Panc1 (cell line): ENCODE results near the gene ALKBH2. TPM values are rescaled to one million over a fixed set of nuclear protein-coding genes. Genes with fewer than 3 reads are reported as not detected.

Source experiments
- ATAC-seq: fragments of 200-7000 bp; cut with Tn5 transposase; 2 replicates; pipeline ENCODE4 v1.9.1; 2020; ENCODE audit warnings: mild to moderate bottlenecking, moderate library complexity
- BruUV-seq: library from RNA; stranded (reverse); fragments of 400-500 nt; replicated peaks from 2 replicates; lab custom pipeline; 2021; lab: Mats Ljungman, UMichigan
- CTCF ChIA-PET: fragments of 300-600 bp; sonication (Branson Sonifier 250); formaldehyde crosslinking; loops from one replicate; lab custom pipeline; 2022; ENCODE audit warnings: antibody characterized with exemption; lab: Charles Lee
- POLR2A ChIA-PET: fragments of 300-600 bp; sonication (Branson Sonifier 250); formaldehyde crosslinking; loops from one replicate; lab custom pipeline; 2022; ENCODE audit warnings: antibody characterized with exemption; lab: Charles Lee
- DNase-seq: peaks from one replicate; pipeline ENCODE4 v3.0.0-alpha.2; 2010; ENCODE audit warnings: low read depth, low spot score
- H3K27ac ChIP-seq: 2 replicates; pipeline ENCODE4 v1.5.1; 2011; ENCODE audit warnings: mild to moderate bottlenecking, low read length, inconsistent platforms
- H3K27me3 ChIP-seq: fragments of 200-500 bp; sonication (Bioruptor generic); 2 replicates; pipeline ENCODE4 v1.6.0; 2014; ENCODE audit warnings: low read length, inconsistent platforms; ENCODE audit not compliant: control insufficient read depth, insufficient read depth
- H3K36me3 ChIP-seq: fragments of 200-500 bp; sonication (Bioruptor generic); 2 replicates; pipeline ENCODE4 v1.5.1; 2014; ENCODE audit warnings: inconsistent platforms, mild to moderate bottlenecking, low read length, moderate library complexity; ENCODE audit not compliant: control insufficient read depth, insufficient read depth
- H3K4me1 ChIP-seq: 2 replicates; pipeline ENCODE4 v1.5.1; 2011; ENCODE audit warnings: inconsistent platforms, mild to moderate bottlenecking, low read length, moderate library complexity; ENCODE audit not compliant: control insufficient read depth, insufficient read depth
- H3K4me3 ChIP-seq, 2 experiments: 2 replicates each; pipeline ENCODE4 v1.5.1; 2011 to 2012; ENCODE audit warnings: low read depth in 2 of 2, low read length in 2 of 2, mild to moderate bottlenecking in 2 of 2, inconsistent platforms in 1 of 2, moderate library complexity in 1 of 2
- H3K9me3 ChIP-seq: fragments of 200-500 bp; sonication (Bioruptor generic); 2 replicates; pipeline ENCODE4 v1.5.1; 2014; ENCODE audit warnings: low read depth, mild to moderate bottlenecking, inconsistent platforms, low read length, moderate library complexity; ENCODE audit not compliant: control insufficient read depth, insufficient read depth
- CTCF ChIP-seq: fragments of 450-650 bp; IDR thresholded peaks from 2 replicates; pipeline ENCODE4 v1.5.1; 2017; ENCODE audit warnings: mild to moderate bottlenecking
- POLR2AphosphoS5 ChIP-seq: IDR thresholded peaks from 2 replicates; pipeline ENCODE4 v1.6.1; 2012; ENCODE audit warnings: mild to moderate bottlenecking, low read depth, low read length, moderate library complexity
- REST ChIP-seq, 2 experiments: IDR thresholded peaks; 2 replicates each; pipeline ENCODE4 v1.6.1; 2011 to 2012; ENCODE audit warnings: low read depth in 2 of 2, control low read depth in 1 of 2, low read length in 1 of 2, mild to moderate bottlenecking in 1 of 2, moderate library complexity in 1 of 2; ENCODE audit not compliant: insufficient read depth in 1 of 2
- SIN3A ChIP-seq: IDR thresholded peaks from 2 replicates; pipeline ENCODE4 v1.6.1; 2012; ENCODE audit warnings: low read depth, mild to moderate bottlenecking, low read length, moderate library complexity, borderline replicate concordance; ENCODE audit not compliant: insufficient read depth
- TCF7L2 ChIP-seq: IDR thresholded peaks from 2 replicates; pipeline ENCODE4 v1.6.1; 2011; ENCODE audit warnings: mild to moderate bottlenecking, low read depth, low read length, inconsistent platforms
- in situ Hi-C: cut with HindIII; loops from 2 replicates; pipeline ENCODE4 v1.10.0; 2016; ENCODE audit warnings: low sequenced_read_pairs, low pct_unique_long_range_greater_than_20kb
- intact Hi-C: fragments of 100-400 bp; cut with micrococcal nuclease; formaldehyde crosslinking; loops from one replicate; pipeline ENCODE4 v1.10.0; 2022; ENCODE audit not compliant: unreplicated experiment
- total RNA-seq: library from RNA; stranded (reverse); gene quantifications from one replicate; pipeline ENCODE4 v1.2.1, GENCODE V29; 2021; ENCODE audit not compliant: unreplicated experiment

The ALKBH2 gene
- total RNA-seq, 1 experiment from 2014 or later = 41.6 TPM

GRCh38 chr12:109065853-109066193 is 27.4 kb downstream of the ALKBH2 start:
- intact Hi-C loops = no loop called here
- POLR2A ChIA-PET = no interaction called here
- TF ChIP-seq SIN3A = no peak
- no peak for TF ChIP-seq POLR2AphosphoS5
- no peak for TF ChIP-seq CTCF
- TF ChIP-seq TCF7L2 = no peak
- no peak for TF ChIP-seq REST (IDR thresholded peaks at IDR 0.05; ENCODE audit: insufficient read depth in 1 of 2, low read depth in 2 of 2, low read length in 1 of 2)

GRCh38 chr12:109065154-109065852 is 28.0 kb downstream of the ALKBH2 start:
- ATAC-seq = no peak

More at GRCh38 chr12:109065853-109066193, 27.4 kb downstream of the ALKBH2 start:
- CTCF ChIA-PET = no interaction called here
- Histone ChIP-seq H3K36me3 (no peaks in the 10 kb centered on the region), H3K4me3 (no peak overlapping the region), H3K9me3 (no peaks in the 10 kb centered on the region), H3K27ac (no peak overlapping the region), H3K27me3 (no peaks in the 10 kb centered on the region), H3K4me1 (no peaks in the 10 kb centered on the region)
- in situ Hi-C loops = no loop called here
- no TSS peak for BruUV-seq
- DNase-seq (no peak), ATAC-seq (no peak)

More at GRCh38 chr12:109065154-109065852, 28.0 kb downstream of the ALKBH2 start:
- no peak for DNase-seq
- POLR2A ChIA-PET = no interaction called here
- CTCF ChIA-PET = no interaction called here
- no peak for TF ChIP-seq POLR2AphosphoS5
- TF ChIP-seq TCF7L2 = no peak
- no peak for TF ChIP-seq REST (IDR thresholded peaks at IDR 0.05; ENCODE audit: insufficient read depth in 1 of 2, low read depth in 2 of 2, low read length in 1 of 2)
- no peak for TF ChIP-seq SIN3A
- no peak for TF ChIP-seq CTCF
- Histone ChIP-seq H3K4me1 (no peaks in the 10 kb centered on the region), H3K36me3 (no peaks in the 10 kb centered on the region), H3K27me3 (no peaks in the 10 kb centered on the region), H3K4me3 (no peak overlapping the region), H3K9me3 (no peaks in the 10 kb centered on the region), H3K27ac (no peak overlapping the region)
- in situ Hi-C loops (no loop called here), intact Hi-C loops (no loop called here)
- BruUV-seq = no TSS peak
